Stimulated activated CD8-positive, alpha-beta memory T cell treated with anti-CD3 and anti-CD28 coated beads, Interleukin-4, amount 100 ng/mL, for 4 hours (primary cell): ENCODE results near the gene CORO6.

Experiments used
- DNase-seq, 2 donors: peaks; one replicate each; pipeline ENCODE4 v3.0.0-alpha.2; 2020; ENCODE audit warnings: low read depth in 2 of 2, low spot score in 1 of 2

Gene CORO6

GRCh38 chr17:29633886-29634285, 11.2 kb upstream of the CORO6 start:
- DNase-seq: no peak

- DNase-seq: no peak
These were observed 8.0 kb upstream of the CORO6 start for GRCh38 chr17:29630630-29631193.

GRCh38 chr17:29629839-29630238, 7.1 kb upstream of the CORO6 start:
- no peak for DNase-seq

DNA sequence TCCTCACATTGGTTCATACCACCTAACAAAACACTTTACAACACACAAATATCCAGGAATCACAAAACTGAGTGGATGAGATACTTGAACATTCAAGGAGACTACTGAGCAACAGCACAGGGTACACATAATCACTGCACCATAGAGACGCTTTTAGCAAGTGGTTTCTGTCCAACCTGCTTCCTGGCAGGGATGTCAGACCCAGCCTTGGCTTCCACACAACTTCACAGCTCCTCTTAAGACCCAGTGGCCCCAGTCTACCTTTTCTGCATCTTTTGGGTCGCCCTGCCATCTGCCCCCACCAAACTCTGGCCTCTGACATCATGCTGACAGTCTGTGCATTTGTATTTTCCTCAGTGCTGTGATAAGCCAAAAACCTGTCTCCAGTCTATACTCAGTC, 5.9 kb upstream of the CORO6 start:
- DNase-seq: no peak

DNA sequence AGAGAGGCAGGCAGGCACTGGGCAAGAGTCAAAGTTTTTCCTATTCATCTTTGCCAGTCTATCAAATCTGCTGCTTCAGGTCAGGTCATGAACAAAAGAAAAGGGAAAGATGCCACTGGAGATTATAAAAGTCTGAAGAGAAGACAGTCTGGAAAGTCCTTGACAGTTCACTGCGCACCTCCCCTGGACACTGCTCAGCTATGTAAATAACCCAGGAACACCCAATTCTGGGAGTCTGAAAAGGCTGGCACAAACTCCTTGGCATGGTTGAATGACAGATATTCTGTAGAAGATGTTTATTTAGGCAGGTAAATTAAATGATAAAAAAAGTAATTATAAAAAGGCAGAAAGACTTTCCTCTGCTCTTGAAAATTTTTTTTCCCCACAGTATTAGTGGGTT, 5.2 kb upstream of the CORO6 start:
- no peak for DNase-seq

DNA sequence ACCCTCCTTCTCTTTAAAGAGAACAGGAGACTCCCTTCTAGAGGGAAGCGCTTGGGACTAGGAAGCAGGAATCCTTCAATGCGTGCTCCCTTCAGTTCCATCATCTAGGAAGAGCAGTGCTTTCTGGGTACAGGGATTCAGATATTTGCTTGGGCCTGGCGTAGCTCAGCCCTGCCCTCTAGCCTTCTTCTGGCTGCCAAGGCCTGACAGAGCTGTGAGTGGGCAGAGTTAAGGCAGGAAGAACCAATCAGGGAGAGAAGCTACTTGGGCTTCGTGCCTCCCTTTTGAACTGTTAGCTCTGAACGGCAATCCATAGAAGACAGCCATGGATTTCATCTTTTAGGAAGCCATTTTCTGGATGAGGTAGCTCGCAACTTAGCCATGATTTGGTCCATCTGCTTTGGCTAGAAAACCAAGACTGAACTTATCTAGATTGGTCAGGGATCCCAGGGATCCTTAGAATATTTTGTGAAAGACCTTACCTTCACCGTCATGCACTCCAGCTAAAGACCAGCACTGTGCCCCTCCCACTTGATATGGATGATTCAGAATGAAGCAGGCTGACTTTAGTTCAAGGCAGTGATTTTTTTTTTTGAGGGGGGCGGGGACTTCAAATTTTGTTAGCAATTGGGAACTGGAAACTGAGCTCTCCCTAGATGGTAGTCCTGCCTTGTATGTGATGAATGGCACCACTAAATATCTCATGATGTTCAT, 2.5 kb upstream of the CORO6 start:
- DNase-seq: no peak

DNA sequence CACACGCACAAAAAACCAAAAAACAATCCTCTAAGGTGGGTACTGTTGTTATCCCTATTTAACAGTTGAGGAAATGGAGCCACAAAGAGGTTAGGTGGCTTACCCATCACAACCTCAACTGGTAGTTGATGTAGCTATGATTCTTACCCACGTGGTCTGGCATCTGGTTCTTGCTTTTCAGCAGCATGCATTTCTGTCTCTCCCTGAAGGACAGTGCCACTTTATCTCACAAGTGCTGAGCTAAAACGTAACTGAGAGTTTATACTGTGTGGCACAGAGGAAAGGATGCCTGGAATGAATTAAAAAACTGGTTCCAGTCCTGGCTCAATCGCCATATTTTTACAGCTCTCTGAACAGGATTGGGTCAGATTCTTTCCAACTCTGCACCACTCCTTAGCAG, 1.9 kb upstream of the CORO6 start:
- DNase-seq: no peak

GRCh38 chr17:29623283-29623647, 553 bp upstream of the CORO6 start:
- no peak for DNase-seq

DNA sequence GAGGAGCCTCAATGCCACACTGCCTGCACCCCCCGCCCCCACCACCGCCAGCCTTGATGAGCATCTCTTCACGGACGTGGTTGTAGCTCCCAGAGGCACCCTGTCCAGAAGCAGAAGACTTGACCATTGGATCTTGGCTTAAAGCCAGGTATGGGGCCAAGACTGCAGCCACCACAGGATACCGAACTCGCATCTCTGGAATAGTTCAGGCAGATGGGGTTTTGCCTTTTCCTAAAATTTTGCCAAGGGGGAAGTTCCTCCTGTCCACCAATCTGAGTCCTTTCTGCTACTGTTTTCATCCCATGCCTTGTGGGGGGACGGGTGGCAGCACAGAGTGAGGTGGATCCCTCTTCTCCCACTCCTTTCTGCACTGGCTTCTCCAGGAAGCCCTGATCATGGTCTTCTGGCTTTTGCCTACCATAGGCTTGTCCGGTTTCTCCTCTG, 939 bp downstream of the CORO6 start:
- DNase-seq: no peak

GRCh38 chr17:29620779-29621500, 1.8 kb downstream of the CORO6 start:
- DNase-seq: no peak

DNA sequence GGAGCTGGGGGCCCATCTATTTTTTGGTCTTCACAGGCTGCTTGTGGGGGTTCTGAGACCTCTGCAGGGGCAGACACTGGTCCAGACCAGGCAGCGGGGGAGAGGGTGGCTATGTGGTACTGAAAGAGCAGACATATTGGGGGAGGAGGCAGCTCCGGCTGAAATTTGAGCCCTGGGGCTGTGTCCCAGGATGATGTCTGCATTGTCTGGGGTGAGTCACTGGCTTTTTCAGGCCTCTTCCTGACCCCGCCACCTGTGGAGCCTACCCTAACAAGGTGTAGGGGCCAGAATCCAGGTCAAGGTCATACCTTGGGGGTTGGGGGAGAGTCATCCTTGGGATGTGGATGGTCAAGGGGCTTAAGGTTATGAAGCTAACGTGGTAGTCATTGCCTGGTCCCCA, 2.4 kb downstream of the CORO6 start:
- no peak for DNase-seq

DNA sequence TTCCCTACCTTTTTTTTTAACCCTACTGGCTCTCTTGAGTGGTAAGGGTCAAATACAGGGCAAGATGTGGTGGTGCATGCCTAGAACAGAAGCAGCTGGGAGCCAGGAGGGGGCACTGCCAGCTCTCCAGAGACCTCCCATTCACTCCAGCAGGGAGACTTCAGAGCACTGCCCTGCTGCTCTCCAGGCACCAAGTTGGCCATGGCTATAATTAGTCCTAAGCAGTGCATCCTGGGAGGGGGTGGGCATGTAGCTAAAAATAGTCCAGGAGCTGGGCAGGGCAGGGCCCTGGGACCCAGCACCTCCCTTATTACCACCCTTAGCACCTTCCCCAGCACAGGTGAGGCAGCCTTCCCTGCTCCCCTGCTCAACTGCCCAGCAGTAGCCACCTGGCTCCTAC, 3.5 kb downstream of the CORO6 start:
- DNase-seq: no peak

GRCh38 chr17:29618272-29619065, 4.2 kb downstream of the CORO6 start:
- DNase-seq: no peak

DNA sequence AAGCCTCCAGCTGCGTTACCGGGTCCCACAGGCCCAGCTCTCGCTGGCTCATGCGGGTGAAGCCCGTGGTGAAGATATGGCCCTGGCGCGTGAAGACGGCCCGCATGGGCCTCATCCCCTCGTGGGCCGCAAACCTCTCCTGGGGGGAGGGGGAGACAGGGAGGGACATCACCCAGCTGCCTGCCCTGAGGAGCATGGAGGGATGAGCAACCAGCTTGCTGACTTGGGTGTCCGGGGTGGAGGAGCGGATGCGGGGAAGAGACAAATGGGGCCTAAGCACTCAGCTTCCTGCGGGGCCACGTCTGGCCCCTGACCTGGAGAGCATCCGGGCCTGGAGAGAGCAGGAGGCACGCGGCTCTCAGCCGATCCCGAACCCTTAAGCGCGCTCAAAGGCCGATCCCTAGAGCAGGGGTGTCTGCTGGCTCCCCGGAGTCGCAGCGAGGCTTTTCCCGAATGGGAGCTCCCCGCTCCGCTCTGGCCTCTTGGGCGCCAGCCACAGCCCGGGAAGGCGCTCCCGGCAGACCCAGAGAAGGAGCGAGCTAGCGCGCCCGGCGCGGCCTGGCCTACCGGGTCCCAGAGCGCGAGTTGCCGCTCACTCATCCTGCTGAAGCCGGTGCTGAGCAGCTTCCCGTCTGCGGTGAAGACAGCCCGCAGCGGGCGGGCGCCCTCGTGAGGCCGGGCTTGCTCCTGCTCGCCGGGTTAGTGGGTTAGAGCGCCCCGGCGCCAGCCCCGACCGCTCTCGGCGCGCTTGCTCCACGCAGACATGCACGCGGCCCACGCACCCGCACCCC, 5.0 kb downstream of the CORO6 start:
- DNase-seq: peak; percentile 70 to 80

DNA sequence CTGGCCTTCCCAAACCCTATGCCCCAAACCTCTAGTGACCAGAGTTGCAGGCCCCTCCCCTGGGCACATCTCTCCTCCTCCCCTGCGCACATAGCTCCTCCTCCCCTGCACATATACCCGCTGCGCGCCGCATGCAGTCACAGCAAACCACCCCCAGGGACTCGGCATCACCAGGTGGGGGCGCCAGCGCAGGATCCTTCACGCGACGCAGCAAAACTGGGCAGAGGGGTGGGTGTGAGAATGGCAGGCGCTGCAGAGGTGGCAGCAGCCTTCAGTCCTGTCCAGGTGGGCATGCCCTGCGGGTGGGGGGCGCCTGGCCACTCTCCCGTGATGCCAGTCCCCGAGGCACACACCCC, 5.6 kb downstream of the CORO6 start:
- DNase-seq: peak; percentile 74 to 75

DNA sequence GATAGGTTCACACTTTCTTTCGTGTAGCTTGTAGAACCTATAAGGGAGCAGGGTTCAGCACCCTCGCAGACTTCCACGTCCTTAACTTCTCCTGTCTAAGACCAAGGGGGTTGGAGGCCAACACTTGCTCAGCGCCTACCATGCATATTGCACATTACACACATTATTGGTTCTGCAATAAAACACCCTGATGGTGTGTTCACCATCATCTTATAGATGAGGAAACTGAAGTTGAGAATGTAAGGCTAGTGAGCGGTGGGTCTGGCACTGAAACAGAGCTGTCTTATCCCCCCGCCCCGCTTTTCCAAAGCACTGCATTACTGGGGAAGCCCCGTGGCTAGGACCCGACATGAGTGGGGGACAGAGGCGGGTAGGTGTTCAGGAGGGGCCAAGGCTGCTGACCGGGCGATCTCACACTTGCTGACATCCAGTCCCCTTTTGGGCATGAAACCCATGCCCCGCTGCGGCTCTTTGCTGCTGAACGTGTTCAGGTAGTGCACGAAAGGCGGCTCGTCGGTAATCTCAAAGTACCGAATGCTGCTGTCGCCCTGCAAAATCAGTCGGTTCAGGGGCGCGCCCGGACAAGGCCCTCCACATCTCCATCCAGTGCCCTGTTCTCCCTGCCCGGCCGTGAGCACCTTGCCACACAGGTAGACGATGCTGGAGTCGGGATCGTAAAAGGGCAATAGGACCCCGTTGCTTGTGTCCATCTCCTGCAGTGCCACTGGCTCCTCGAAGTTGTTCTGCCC, 6.2 kb downstream of the CORO6 start:
- no peak for DNase-seq

DNA sequence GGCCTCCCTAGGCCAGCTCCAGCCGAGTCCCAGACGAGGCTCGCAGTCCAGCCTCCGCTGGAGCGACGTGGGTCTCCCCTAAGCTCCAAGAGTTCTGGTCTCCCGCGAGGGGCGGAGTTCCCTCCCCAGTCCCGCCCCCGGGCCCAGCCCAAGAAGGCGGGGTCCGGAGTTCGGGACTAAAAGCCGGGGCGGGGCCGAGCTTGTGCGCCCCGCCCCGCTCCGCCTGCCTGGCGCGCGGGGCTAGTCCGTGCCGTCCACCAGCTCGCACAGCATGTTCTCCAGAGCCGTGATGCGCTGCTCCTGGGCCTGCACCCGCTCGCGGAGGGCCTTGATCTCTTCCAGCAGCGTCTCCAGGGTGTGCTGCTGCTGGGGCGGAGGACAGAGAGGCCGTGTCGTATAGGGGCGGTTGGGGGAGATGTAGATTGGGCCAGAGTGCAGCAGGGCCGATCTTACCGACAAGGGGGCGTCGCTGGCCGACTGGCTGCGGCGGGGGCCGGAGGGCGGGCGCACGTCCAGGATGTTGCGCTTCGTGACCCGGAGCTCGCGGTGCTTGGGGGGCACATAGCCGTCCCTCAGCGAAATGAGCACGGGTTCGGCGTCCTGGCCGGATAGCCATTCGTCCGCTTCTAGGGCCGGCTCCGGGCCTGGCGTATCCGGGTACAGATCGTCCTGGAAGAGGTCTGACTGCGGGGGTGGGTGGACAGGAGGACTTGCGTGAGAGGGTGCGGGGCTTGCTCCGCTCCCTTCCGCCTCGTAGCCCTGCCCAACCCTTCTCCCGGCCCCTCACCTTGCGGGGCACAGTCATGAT, 7.0 kb downstream of the CORO6 start:
- DNase-seq: peak; percentile 62 to 66

DNA sequence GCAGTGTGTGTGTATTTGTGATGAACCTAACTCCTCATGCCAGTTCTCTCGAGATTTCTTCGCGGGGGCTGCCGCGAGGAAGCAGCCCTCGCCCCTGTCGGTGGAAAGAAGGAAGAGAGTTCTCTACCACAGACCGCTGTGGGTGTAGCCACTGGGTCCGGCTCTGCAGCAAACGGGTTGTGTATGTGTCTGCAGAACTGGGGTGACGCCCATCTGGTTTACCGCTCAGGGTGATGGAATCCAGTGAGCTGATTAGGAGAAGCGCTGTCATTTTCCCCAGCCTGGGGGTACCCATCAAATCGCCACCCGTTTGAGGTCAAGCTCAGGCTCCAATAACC, 7.7 kb downstream of the CORO6 start:
- DNase-seq: peak; percentile 38 to 54

GRCh38 chr17:29614349-29615047, 8.2 kb downstream of the CORO6 start:
- no peak for DNase-seq
